ENCODE data around the gene CA11. TPM values are rescaled to one million over a fixed set of nuclear protein-coding genes. Genes with fewer than 3 reads are reported as not detected.

The CA11 gene
- total RNA-seq, 4 donors from 2014 or later = 11.9 to 16.5 (median 14.9) TPM

GRCh38 chr19:48673436-48674100, 27.6 kb upstream of the CA11 start:
- no peaks in the 10 kb centered on the region for H3K27me3 ChIP-seq
- H3K4me1 ChIP-seq = peaks cover 7 to 14% (median 9%) of the 10 kb centered on the region in 4 donors
- no peak for TF ChIP-seq EP300 (IDR thresholded peaks at IDR 0.05)
- TF ChIP-seq POLR2AphosphoS5 (IDR thresholded peaks at IDR 0.05) = no peak
- TF ChIP-seq POLR2A (IDR thresholded peaks at IDR 0.05; ENCODE audit: low read depth) = no peak
- no peak overlapping the region for H3K4me3 ChIP-seq
- 84% methylated on average over 19 of the region's 25 CpGs for WGBS
- intact Hi-C loops (cut with DNase I) = loop anchor here (2.0 kb wide), 1 partner anchor 65 kb away; no protein-coding TSS in a partner anchor
- H3K36me3 ChIP-seq = no peaks in the 10 kb centered on the region
- DNase-seq (ENCODE audit: extremely low spot score) = no peak
- H3K27ac ChIP-seq (replicated peaks in 1 of 4) = no peak overlapping the region
- H3K9me3 ChIP-seq = no peaks in the 10 kb centered on the region

DNA sequence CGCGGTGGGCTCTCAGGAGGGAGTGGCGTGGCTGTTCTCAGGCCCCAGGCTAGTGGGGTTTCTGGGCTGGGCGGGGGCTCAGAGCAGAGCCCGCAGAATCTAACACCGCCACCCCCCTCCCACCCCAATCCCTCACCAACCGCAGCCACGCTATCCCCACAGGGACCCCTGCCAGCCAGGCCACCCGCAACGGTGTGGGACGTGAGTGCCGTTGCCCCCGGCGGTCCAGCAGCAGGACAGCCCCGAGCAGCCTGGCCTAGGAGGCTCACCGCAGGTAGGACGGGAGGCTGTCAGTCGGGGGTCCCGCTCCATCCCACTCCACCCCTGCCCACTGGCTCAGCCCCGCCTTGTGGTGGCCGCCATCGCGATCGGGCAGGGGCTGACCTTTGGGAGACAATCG, 27.0 kb upstream of the CA11 start, which contains the start of gene NTN5:
Gene NTN5 (minus strand): TSS at position 24 of the 400 bp plus-strand sequence. CDS start 2,031 bp downstream, outside the sequence.
- 78% methylated on average over 20 of the region's 25 CpGs for WGBS
- H3K4me1 ChIP-seq = peaks cover 7 to 14% (median 9%) of the 10 kb centered on the region in 4 donors
- TF ChIP-seq POLR2A (IDR thresholded peaks at IDR 0.05; ENCODE audit: low read depth) = no peak
- no peak for TF ChIP-seq EP300 (IDR thresholded peaks at IDR 0.05)
- no peak for TF ChIP-seq CTCF (IDR thresholded peaks at IDR 0.05)
- TF ChIP-seq POLR2AphosphoS5 (IDR thresholded peaks at IDR 0.05) = no peak
- no peak within 1 kb of the TSS for H3K27ac ChIP-seq (replicated peaks in 1 of 4)
- intact Hi-C loops (cut with DNase I) = no loop called here
- DNase-seq (ENCODE audit: extremely low spot score) = no peak
- no peaks in the 10 kb centered on the region for H3K36me3 ChIP-seq
- H3K27me3 ChIP-seq = no peaks in the 10 kb centered on the region
- H3K4me3 ChIP-seq = no peak within 1 kb of the TSS
- H3K9me3 ChIP-seq = no peaks in the 10 kb centered on the region

DNA sequence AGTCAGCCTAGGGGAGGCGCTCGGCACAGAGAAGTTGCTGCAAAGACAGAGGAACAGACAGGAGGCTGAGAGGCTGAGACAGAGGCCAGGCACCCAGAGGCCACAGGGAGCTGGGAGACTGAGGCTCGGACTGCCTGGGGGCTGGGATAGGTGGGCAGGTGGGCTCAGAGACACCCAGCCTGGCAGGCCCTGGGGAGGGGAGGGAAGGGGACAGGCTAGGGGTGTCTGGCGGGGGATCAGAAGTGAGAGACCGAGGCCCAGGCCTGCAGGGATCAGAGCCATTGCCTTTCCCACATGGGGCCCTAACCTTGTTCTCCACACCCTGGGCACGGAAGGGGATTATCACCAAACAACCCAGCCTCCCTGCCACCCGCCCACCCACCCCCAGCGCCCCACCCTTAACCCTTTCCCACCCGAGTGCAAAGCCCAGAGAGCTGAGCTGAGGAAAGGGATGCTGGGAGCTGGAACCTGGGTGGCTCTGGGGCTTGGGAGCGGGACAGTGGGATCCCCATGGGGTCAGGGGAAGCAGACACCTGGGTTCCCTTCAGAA, 25.5 kb upstream of the CA11 start:
- TF ChIP-seq CTCF (IDR thresholded peaks at IDR 0.05) (no peak), EP300 (IDR thresholded peaks at IDR 0.05) (no peak), POLR2AphosphoS5 (IDR thresholded peaks at IDR 0.05) (no peak), POLR2A (IDR thresholded peaks at IDR 0.05; ENCODE audit: low read depth) (no peak)
- Histone ChIP-seq H3K9me3 (no peaks in the 10 kb centered on the region), H3K27me3 (no peaks in the 10 kb centered on the region), H3K27ac (replicated peaks in 1 of 4) (no peak overlapping the region), H3K36me3 (no peaks in the 10 kb centered on the region), H3K4me3 (no peak overlapping the region), H3K4me1 (peaks cover 7 to 14% (median 9%) of the 10 kb centered on the region in 4 donors)
- intact Hi-C loops (cut with DNase I) = no loop called here
- WGBS = 85% methylated on average over 7 of the region's 10 CpGs
- DNase-seq (ENCODE audit: extremely low spot score) = no peak

- 86% methylated on average over 18 of the region's 21 CpGs for WGBS
- intact Hi-C loops (cut with DNase I) = no loop called here
Measured at GRCh38 chr19:48670699-48671445, 24.9 kb upstream of the CA11 start.

More at GRCh38 chr19:48670699-48671445, 24.9 kb upstream of the CA11 start:
- no peak for DNase-seq (ENCODE audit: extremely low spot score)
- Histone ChIP-seq H3K4me1 (peaks cover 7 to 13% (median 9%) of the 10 kb centered on the region in 4 donors), H3K27me3 (no peaks in the 10 kb centered on the region), H3K36me3 (no peaks in the 10 kb centered on the region), H3K4me3 (no peak overlapping the region), H3K9me3 (no peaks in the 10 kb centered on the region), H3K27ac (replicated peaks in 1 of 4) (no peak overlapping the region)
- no peak for TF ChIP-seq CTCF (IDR thresholded peaks at IDR 0.05)
- no peak for TF ChIP-seq EP300 (IDR thresholded peaks at IDR 0.05)
- no peak for TF ChIP-seq POLR2AphosphoS5 (IDR thresholded peaks at IDR 0.05)
- no peak for TF ChIP-seq POLR2A (IDR thresholded peaks at IDR 0.05; ENCODE audit: low read depth)

Measured in esophagus muscularis mucosa (tissue), 4 donors.